Tibial artery (tissue), 4 donors: ENCODE results near the gene TRPC4AP.
A peak's percentile ranks its signal among the peaks of the same experiment; 100 is the strongest.

Source experiments
- DNase-seq, 2 donors: peaks; one replicate each; pipeline ENCODE4 v3.0.0-alpha.2; 2019
- H3K27ac ChIP-seq, 2 donors: fragments of 200-600 bp; sonication (generic) in 1 of 2; 1 replicate in 1 of 2; 2 replicates in 1 of 2; pipeline ENCODE4 v1.5.1; 2018 to 2019; ENCODE audit warnings: mild to moderate bottlenecking in 1 of 2
- H3K27me3 ChIP-seq, 2 donors: fragments of 200-600 bp; sonication (generic) in 1 of 2; one replicate each; pipeline versions ENCODE4 v1.5.1 to v1.6.0; 2016 to 2019
- H3K36me3 ChIP-seq, 3 donors: fragments of 200-600 bp; sonication (generic) in 2 of 3; one replicate each; pipeline ENCODE4 v1.5.1; 2016 to 2019; ENCODE audit warnings: mild to moderate bottlenecking in 2 of 3
- H3K4me1 ChIP-seq, 4 donors: fragments of 200-600 bp; sonication (generic) in 2 of 4; 1 replicate in 3 of 4; 2 replicates in 1 of 4; pipeline ENCODE4 v1.5.1; 2016 to 2019
- H3K4me3 ChIP-seq, 2 donors: fragments of 200-600 bp; sonication (generic) in 1 of 2; 1 replicate in 1 of 2; 2 replicates in 1 of 2; pipeline ENCODE4 v1.5.1; 2018 to 2019; ENCODE audit warnings: mild to moderate bottlenecking in 2 of 2
- H3K9me3 ChIP-seq, 3 donors: fragments of 200-600 bp; sonication (generic) in 1 of 3; one replicate each; pipeline ENCODE4 v1.5.1; 2016 to 2019
- intact Hi-C: fragments of 100-400 bp; cut with DNase I; formaldehyde crosslinking; loops from one replicate; pipeline ENCODE4 v1.15.0; 2023; ENCODE audit warnings: low total_unique reads
- TF ChIP-seq, protein P1 (sequence below), 2 experiments: fragments of 200-600 bp in 1 of 2; fragments of 450-650 bp in 1 of 2; IDR thresholded peaks; one replicate each; pipeline ENCODE4 v1.5.1; 2017 to 2019; ENCODE audit warnings: antibody characterized with exemption in 2 of 2, mild to moderate bottlenecking in 1 of 2, moderate library complexity in 1 of 2

The TRPC4AP gene

DNA sequence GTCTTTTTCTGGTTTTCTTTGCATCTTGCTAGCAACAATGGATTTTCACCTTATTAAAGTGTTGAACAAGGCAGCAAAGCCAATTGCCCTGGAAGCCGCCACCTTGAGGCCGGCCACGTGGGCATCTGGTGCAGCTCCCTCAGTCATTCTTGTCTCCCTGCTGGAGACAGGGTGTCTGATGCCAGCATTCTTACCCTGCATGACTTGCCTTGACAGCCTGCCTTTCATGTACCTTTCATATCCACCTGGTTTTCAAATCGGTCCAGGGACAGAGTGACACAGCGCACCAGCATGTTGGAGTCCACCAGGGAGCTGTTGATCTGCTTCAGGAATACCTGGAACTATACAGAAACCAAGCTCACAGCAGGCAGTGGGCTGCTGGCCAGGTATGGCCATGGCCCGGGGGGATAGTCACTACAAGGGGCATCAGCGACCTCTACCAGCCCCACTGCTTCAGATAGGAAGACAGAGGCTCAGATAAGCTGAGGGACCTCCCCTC is 87.1 kb downstream of the TRPC4AP start:
- Histone ChIP-seq H3K9me3 (no peaks in the 10 kb centered on the region), H3K36me3 (peaks cover 84 to 100% (median 100%) of the 10 kb centered on the region in 3 donors), H3K4me1 (peaks cover 0 to 5% (median 0%) of the 10 kb centered on the region in 4 donors), H3K27ac (no peak overlapping the region), H3K4me3 (no peak overlapping the region), H3K27me3 (no peaks in the 10 kb centered on the region)
- intact Hi-C loops = no loop called here
- TF ChIP-seq, protein P1, sequence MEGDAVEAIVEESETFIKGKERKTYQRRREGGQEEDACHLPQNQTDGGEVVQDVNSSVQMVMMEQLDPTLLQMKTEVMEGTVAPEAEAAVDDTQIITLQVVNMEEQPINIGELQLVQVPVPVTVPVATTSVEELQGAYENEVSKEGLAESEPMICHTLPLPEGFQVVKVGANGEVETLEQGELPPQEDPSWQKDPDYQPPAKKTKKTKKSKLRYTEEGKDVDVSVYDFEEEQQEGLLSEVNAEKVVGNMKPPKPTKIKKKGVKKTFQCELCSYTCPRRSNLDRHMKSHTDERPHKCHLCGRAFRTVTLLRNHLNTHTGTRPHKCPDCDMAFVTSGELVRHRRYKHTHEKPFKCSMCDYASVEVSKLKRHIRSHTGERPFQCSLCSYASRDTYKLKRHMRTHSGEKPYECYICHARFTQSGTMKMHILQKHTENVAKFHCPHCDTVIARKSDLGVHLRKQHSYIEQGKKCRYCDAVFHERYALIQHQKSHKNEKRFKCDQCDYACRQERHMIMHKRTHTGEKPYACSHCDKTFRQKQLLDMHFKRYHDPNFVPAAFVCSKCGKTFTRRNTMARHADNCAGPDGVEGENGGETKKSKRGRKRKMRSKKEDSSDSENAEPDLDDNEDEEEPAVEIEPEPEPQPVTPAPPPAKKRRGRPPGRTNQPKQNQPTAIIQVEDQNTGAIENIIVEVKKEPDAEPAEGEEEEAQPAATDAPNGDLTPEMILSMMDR (IDR thresholded peaks at IDR 0.05) = no peak
- peak; percentile 14 to 42 for DNase-seq

DNA sequence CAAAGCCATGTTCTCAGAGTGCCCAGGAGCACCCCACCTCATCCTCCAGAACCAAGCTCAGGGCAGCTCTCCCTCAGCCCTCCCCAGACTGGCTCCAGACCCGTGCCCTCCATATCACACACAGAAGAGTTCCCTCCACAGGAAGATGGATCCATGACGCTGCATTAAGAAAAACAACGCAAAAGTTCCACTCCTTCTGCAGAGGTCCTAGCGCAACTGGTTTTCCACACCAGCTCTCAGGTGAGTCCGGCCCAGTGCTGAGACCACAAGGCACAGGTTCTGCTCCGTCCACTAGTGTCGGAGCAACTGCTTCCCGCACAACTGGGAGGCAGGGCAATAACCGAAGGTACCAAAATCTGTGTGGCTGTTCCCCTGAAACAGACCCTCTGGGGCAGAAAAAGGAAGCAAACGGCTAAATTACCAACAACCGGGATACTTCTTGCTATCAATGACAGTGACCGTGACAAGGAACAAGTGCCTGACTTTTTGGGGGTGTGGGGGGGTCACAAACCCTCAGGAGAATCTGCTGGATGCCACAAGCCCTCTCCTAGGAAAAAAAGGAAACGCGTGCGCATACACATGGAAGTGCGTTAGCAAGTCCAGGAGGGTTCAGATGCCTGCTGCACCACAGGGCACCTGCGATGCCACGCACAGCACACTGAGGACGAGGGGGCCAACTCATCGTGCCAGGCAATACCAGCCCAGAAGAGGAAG is 87.7 kb downstream of the TRPC4AP start:
- DNase-seq = peak; percentile 11 to 55
- Histone ChIP-seq H3K4me3 (no peak overlapping the region), H3K27me3 (no peaks in the 10 kb centered on the region), H3K27ac (no peak overlapping the region), H3K9me3 (no peaks in the 10 kb centered on the region), H3K4me1 (peaks cover 0 to 5% (median 0%) of the 10 kb centered on the region in 4 donors), H3K36me3 (peaks cover 83 to 100% (median 100%) of the 10 kb centered on the region in 3 donors)
- TF ChIP-seq, protein P1 (IDR thresholded peaks at IDR 0.05) = no peak
- intact Hi-C loops = no loop called here

DNA sequence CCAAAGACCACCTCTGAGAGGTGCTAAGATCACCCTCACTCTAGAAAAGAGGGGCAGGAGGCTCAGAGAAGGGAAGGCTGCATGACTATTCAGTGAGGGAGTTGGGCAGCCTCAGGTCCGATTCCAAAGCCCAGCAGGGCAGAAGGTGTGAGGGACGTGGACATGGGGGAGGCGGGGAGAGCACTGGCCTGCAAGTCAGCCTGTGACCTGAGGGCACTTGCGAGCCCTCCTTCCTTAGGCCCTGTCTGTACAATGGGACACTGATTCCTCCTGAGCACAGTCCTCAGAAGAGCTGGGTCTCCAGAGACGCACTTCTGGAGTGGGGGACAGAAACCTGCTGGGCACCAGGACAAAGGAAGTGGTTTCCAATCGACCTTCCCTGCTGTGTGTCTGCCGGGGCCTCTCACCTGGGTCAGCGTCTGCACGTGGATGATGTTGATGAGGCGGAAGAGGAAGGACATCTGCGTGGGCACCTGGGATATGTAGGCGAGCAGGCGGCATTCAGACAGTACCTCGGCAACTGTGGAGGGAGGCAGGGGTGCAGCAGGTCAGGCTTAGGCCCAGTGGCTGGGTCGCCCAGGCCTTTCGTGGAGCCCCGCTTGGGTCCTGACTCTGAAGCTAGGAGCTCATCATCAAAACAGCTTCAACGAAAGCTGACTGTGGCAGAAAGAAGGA is 88.4 kb downstream of the TRPC4AP start:
- Histone ChIP-seq H3K4me3 (no peak overlapping the region), H3K9me3 (no peaks in the 10 kb centered on the region), H3K36me3 (peaks cover 77 to 100% (median 100%) of the 10 kb centered on the region in 3 donors), H3K27ac (no peak overlapping the region), H3K4me1 (peaks cover 0 to 5% (median 0%) of the 10 kb centered on the region in 4 donors), H3K27me3 (no peaks in the 10 kb centered on the region)
- intact Hi-C loops = no loop called here
- TF ChIP-seq, protein P1 (IDR thresholded peaks at IDR 0.05) = no peak
- peak; percentile 14 to 51 for DNase-seq

DNA sequence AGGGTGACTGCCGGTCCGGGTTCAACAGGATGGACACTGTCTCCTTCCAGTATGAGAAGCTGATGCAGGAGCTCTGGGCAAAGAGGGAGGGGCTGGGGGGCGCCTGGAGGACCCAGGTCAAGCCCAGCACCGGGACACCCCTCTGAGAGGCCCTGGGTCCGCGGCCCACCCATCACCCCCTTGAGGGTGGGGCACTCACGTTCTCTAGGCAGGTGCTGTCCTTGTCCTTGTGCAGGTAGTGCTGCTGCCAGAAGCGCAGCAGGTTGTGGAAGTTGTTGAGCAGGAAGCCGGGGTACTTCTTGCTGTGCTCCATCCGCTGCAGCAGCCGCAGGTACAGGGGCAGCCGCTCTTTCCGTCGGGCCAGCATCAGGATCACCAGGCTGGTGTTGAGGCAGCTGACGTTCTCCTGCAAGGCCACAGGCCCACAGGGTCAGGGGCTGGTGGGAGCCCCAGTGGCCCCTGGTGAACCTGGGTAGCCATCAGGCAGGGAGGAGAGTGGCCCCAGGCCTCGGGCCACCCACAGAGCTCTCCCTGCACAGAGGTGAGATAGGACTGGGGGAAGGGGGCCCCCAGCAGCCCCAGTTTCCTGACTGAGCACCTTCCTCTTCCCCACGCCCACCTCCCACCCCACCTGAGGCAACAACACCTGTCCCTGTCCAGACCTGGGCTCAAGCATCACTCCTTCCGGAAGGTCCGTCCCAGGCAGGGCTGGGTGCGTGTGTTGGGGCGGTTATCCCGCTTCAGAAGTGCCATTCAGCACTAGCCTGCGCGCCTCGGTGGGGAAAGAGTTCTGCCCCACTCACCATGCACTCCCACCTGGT is 89.2 kb downstream of the TRPC4AP start:
- intact Hi-C loops = no loop called here

More for the DNA sequence above, 89.2 kb downstream of the TRPC4AP start:
- Histone ChIP-seq H3K36me3 (peaks cover 74 to 100% (median 100%) of the 10 kb centered on the region in 3 donors), H3K9me3 (no peaks in the 10 kb centered on the region), H3K27ac (no peak overlapping the region), H3K4me1 (peaks cover 0 to under 1% (median 0%) of the 10 kb centered on the region in 4 donors), H3K27me3 (no peaks in the 10 kb centered on the region), H3K4me3 (no peak overlapping the region)
- DNase-seq = peak in 1 of 2 donors; percentile 53
- TF ChIP-seq, protein P1 (IDR thresholded peaks at IDR 0.05) = no peak
